HG02973 (cell line): Measurements from ENCODE around the gene GLYATL2.
A peak's percentile ranks its signal among the peaks of the same experiment; 100 is the strongest.

Source experiments
- ATAC-seq: cut with Tn5 transposase; IDR thresholded peaks from one replicate; pipeline ENCODE4 v1.9.1; 2021; ENCODE audit warnings: moderate library complexity; ENCODE audit not compliant: unreplicated experiment

The GLYATL2 gene

DNA sequence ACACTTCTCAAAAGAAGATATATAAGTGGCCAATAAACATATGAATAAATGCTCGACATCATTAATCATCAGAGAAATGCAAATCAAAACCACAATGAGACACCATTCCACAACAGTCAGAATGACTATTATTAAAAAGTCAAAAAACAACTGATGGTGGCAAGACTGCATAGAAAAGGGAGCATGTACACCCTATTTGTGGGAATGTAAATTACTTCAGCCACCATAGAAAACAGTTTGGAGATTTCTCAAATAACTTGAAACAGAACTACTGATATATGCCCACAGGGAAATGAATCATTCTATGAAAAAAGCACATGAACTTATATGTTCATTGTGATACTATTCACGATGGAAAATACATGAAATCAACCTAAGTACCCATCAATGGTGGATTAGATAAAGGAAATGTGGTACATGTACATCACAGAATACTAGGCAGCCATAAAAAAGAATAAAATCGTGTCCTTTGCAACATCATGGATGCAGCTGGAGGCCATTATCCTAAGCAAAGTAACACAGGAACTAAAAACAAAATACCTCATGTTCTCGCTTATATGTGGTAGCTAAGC, 42.4 kb downstream of the GLYATL2 start:
- ATAC-seq: no peak

- no peak for ATAC-seq
Observed at GRCh38 chr11:58801302-58801701, 43.2 kb downstream of the GLYATL2 start.

GRCh38 chr11:58796333-58796732, 48.2 kb downstream of the GLYATL2 start:
- no peak for ATAC-seq

GRCh38 chr11:58788355-58789023, 56.0 kb downstream of the GLYATL2 start:
- peak; percentile 94 for ATAC-seq

DNA sequence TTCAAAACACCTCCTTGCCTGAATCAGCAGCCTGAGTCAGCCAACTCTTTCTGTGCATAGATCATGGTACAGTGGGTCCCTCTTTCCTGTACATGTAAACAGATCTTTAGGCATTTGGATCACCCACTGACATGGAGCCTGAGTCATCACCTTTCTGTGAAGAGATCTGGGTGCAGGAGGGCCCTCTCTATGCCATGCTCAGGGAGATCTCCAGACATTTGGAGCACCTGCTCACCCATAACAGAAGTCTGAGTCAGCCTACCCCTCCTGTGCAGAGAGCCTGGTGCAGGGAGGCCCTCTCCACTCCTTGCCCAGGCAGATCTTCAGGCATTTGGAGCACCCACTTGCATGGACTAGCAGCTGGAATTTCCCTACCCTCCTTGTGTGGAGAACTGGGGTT, 56.6 kb downstream of the GLYATL2 start:
- ATAC-seq: no peak

DNA sequence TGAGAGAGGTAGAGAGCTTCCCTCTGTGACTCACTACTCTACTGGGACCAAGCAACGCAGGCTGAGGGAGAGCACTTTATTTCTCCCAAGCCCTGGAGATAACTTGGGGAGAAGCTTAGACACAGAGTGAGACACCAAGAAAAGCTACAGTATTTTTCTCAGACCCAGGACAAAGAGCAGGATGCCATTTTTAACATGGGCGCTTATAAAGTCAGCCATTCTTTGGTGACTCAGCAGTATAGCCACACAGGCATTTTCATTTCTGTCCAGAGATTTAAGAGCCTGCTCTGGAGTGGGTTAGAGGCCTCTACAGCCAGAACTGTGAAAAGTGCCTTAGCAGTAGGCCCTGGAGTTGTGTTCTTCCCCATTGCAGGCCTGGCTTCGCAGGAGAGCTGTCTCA, 57.8 kb downstream of the GLYATL2 start:
- no peak for ATAC-seq

DNA sequence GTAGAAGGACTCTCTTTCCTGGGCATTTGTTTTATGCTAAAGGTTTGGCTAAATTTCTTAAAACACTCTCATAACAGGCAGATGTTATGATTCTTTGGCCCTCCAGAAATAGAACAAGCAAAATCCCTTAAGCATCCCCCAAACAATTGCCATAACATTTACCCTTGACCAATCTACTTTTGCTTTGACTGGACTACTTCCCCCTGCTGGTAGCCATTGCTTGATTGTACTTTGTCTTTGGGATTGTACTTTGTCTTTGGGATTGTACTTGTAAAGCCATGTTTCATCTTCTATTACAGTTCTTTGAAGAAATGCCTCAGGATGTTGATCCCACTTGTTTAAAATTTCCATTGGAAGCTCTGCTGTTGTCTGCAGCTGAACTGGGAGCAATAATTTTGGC, 59.5 kb downstream of the GLYATL2 start:
- ATAC-seq: no peak
